IPS-20b (cell line): ENCODE data around the gene AGPAT2.

Experiments used
- H3K27ac ChIP-seq: one replicate; pipeline ENCODE4 v1.5.1; 2013; ENCODE audit warnings: low read length
- H3K27me3 ChIP-seq: 2 replicates; pipeline ENCODE4 v1.6.1; 2013; ENCODE audit warnings: mild to moderate bottlenecking, low read length, inconsistent platforms; ENCODE audit not compliant: insufficient read depth
- H3K36me3 ChIP-seq: 2 replicates; pipeline ENCODE4 v1.6.1; 2013; ENCODE audit warnings: low read depth, mild to moderate bottlenecking, inconsistent platforms, low read length, moderate library complexity; ENCODE audit not compliant: insufficient read depth
- H3K4me1 ChIP-seq: 2 replicates; pipeline ENCODE4 v1.6.1; 2013; ENCODE audit warnings: mild to moderate bottlenecking, control low read depth, inconsistent platforms, low read length, moderate library complexity; ENCODE audit not compliant: insufficient read depth
- H3K4me3 ChIP-seq: 2 replicates; pipeline ENCODE4 v1.5.1; 2013; ENCODE audit warnings: mild to moderate bottlenecking, low read length, inconsistent platforms
- H3K9ac ChIP-seq: 2 replicates; pipeline ENCODE4 v1.6.1; 2013; ENCODE audit warnings: low read depth, mild to moderate bottlenecking, inconsistent platforms, low read length, moderate library complexity
- H3K9me3 ChIP-seq: 2 replicates; pipeline ENCODE4 v1.6.1; 2013; ENCODE audit warnings: mild to moderate bottlenecking, low read depth, low read length, inconsistent platforms; ENCODE audit not compliant: insufficient read depth

The AGPAT2 gene

DNA sequence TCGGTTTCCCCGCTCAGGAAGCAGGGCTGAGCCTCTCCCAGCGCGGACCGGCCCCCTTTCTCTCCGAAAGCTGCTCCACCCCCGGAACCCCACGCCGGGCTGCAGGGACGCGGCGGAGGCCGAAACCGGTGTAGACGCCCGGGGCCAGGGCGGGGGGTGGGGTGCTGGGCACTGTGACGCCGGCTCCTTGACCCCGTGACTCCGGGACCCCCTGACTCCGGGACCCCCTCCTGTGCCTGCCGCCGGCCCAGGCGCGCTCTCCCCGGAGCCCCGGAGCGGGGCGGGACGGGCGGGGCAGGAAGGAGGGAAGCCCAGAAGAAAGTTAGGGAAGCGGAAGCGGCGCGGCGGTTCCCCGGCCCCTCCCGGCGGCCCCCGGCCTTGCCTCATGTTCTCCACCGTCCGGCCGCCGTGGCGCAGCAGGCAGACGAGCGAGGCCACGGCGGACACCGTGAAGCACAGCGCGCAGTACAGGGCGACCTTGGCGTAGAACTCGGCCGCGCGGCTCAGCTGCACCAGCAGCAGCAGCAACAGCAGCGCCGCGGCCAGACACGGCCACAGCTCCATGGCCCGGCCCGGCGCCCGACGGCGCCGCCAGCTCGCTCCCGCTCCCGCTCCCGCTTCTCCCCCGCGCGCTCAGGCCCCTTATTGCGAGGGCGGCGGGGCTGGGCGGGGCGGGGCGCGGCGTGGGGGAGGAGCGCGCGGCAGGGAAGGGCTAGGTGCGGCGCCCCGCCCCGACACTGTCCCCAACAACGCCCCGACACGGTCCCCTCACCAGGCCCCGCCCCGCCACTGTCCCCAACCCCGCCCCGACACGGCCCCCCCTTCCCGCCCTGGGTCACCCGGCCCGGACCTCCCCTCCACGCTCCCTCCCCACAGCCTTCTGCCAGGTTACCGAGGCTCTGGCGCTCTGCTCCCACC is at the start of gene AGPAT2:
TSS of gene AGPAT2 (minus strand) at position 664 of the 918 bp plus-strand sequence. CDS start at position 564, 100 bp downstream.
- Histone ChIP-seq H3K9me3 (no peaks in the 10 kb centered on the region), H3K27ac (no peak within 1 kb of the TSS), H3K4me3 (peak within 1 kb of the TSS; percentile 68; the same call in 1 of the 2 replicates), H3K27me3 (peaks cover 32% of the 10 kb centered on the region), H3K36me3 (no peaks in the 10 kb centered on the region), H3K9ac (peak within 1 kb of the TSS; percentile 41; the same call in 1 of the 2 replicates), H3K4me1 (peaks cover 5% of the 10 kb centered on the region; the same call in 1 of the 2 replicates)

DNA sequence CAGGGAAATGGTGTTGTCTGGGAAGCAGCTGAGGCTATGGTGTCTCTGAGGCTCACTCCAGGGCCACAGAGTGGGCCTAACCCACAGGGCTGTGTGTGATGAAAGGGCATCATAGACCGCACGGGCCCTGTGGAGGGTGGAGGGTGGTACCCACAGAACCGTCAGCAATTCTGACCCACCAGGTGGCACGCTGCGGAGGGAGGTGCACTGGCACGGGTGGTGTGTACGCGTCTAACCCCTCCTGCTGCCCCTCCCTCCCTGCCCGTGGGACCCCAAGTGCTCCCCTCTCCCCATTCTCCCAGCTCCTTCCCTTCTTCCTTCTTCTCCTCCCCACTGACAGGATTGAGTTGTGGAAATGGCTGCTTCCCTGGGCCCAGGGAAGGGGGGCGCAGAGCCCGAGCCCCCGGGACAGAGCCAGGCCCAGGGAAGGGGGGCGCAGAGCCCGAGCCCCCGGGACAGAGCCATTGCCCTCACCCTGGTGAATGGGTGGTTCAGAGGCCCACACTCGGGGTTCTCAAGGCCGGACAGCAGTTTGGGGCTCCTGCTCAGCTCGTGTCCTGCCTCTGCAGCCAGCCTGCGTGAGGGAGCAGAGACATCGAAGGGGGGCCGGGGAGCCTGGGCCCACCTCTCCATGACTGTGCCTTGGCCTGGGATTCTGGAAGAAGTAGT is 48.7 kb upstream of the AGPAT2 start:
- no peaks in the 10 kb centered on the region for H3K36me3 ChIP-seq
- no peak overlapping the region for H3K9ac ChIP-seq
- no peak overlapping the region for H3K4me3 ChIP-seq
- no peaks in the 10 kb centered on the region for H3K27me3 ChIP-seq
- H3K4me1 ChIP-seq = no peaks in the 10 kb centered on the region
- H3K9me3 ChIP-seq = no peaks in the 10 kb centered on the region
- H3K27ac ChIP-seq = no peak overlapping the region

DNA sequence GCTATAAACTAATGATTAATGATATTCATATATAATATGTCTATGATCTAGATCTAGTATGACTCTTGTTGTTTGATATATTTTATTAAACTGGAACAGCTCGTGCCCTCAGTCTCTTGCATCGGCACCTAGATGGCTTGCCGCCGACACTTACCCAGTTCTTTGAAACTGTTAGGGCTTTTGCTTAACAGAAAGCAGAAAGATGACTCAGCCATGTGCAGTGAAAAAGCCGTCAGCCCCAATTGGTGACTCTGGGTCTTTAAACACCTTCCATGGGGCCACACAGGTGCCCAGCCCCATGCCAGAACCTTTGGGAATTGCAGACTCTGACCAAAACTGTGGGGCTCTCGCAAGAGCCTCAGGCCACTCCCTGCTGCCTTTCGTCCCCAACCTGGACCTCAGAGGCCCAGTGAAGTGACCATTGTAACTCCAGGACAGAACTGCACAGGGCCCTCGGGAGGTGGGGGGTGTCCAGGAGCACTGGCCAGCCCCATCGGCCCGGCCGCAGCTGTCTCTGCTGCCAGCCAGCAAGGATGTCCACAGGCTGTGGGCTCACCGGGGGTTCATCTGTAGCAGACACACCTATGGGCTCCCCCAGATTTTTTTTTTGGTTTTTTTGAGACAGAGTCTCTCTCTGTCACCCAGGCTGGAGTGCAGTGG is 47.7 kb upstream of the AGPAT2 start:
- H3K9ac ChIP-seq = no peak overlapping the region
- no peak overlapping the region for H3K27ac ChIP-seq
- H3K4me3 ChIP-seq = no peak overlapping the region
- H3K9me3 ChIP-seq = no peaks in the 10 kb centered on the region
- H3K27me3 ChIP-seq = peaks cover 2% of the 10 kb centered on the region; the same call in 1 of the 2 replicates
- no peaks in the 10 kb centered on the region for H3K36me3 ChIP-seq
- H3K4me1 ChIP-seq = no peaks in the 10 kb centered on the region

DNA sequence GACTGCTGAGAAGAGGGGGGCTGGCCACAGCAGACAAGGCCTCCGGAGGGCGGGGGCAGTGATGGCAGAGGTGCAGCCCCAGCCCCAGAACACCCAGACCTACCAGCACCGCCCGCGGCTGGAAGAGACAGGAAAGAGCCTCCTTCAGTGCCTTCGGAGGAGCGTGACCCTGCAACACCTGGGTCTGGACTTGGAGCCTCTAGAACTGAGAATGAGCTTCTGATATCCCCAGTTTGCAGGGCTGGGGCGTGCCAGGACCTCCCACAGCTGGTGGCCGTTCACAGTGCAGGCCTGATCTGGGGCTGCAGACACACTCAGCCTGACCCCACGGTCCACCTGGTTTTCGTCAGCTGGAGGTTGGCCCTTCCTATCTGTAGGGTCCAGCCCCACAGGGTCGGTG is 46.4 kb upstream of the AGPAT2 start:
- H3K27ac ChIP-seq = no peak overlapping the region
- no peak overlapping the region for H3K9ac ChIP-seq
- H3K36me3 ChIP-seq = no peaks in the 10 kb centered on the region
- H3K27me3 ChIP-seq = peaks cover 16% of the 10 kb centered on the region
- H3K4me3 ChIP-seq = no peak overlapping the region
- no peaks in the 10 kb centered on the region for H3K4me1 ChIP-seq
- no peaks in the 10 kb centered on the region for H3K9me3 ChIP-seq

DNA sequence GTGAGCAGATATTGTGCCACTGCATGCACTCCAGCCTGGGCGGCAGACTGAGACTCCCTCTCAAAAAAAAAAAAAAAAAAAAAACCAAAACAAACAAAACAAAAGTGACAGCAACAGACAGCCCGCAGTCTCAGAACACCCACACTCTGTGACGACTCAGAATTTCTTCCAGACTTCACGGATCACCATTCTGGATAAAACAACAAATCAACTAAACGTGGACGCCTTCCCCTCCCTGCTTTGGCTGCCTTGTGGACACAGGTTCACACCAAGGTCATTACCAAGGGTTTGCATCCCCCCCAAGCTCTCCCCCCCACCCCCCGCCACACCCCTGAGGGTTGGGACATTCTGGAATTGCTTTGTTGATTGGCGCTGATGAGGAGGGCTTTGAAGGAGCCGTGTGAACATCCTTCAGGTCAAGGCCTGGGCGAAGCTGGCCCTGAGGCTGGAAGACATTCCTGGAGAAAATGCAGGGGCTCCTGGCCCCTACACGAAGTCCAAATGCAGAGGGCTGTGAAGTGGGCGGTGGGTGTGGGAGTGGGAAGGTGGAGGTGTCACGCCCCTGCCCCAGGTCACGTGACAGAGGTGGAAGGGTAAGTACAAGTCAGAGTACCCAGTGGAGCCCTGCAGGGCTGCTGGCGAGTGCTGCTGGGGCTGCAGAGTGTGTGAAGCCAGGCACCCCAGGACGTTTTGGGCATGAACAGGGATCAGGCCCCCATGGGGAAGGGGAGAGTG is 45.4 kb upstream of the AGPAT2 start:
- Histone ChIP-seq H3K36me3 (no peaks in the 10 kb centered on the region), H3K4me3 (no peak overlapping the region), H3K4me1 (no peaks in the 10 kb centered on the region), H3K27me3 (peaks cover 18% of the 10 kb centered on the region), H3K9ac (no peak overlapping the region), H3K27ac (no peak overlapping the region), H3K9me3 (no peaks in the 10 kb centered on the region)

DNA sequence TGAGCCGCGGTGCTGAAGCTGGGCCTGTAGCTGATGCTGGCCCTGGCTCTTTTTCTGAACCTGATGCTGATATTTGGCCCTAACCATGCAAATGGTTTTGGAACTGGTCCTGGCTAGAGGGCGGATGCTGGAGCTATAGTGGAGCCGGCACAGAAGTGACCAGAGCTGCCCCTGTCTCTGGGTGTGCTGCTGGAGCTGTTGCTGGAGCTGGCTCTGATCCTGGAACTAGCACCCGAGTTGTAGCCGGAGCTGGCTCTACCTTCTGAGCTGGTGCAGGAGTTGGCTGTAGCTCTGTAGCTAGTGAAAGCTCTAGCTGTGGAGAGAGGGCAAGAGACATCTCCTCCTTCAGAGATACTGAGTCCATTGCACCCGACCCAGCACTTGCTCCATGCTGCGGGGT is 42.7 kb upstream of the AGPAT2 start:
- Histone ChIP-seq H3K9ac (no peak overlapping the region), H3K27ac (no peak overlapping the region), H3K9me3 (no peaks in the 10 kb centered on the region), H3K4me3 (no peak overlapping the region), H3K4me1 (peaks cover 11% of the 10 kb centered on the region), H3K36me3 (peaks cover 22% of the 10 kb centered on the region), H3K27me3 (peaks cover 18% of the 10 kb centered on the region)

DNA sequence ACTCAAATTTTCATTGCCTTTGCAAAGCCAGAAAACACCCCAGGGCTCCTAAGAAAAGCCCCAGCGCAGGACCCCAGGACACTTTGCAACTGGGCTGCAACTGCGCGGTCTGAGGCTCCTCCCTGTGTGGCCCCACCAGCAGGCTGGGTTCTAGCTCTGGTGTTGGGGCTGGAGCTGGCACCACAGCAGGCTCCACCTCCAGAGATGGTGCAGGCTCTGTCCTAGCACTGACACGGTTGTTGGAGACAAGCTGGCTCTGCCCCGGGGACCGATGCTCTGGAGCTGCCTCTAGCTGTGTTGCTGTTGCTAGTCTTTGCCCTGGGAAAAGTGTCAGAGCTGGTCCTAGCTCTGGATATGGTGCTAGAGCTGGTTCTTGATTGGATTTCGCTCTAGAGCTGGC is 41.9 kb upstream of the AGPAT2 start:
- Histone ChIP-seq H3K4me3 (peak overlapping the region; percentile 100), H3K36me3 (peaks cover 30% of the 10 kb centered on the region), H3K27me3 (peaks cover 18% of the 10 kb centered on the region), H3K9ac (peak overlapping the region; percentile 68; the same call in 1 of the 2 replicates), H3K9me3 (no peaks in the 10 kb centered on the region), H3K4me1 (peaks cover 11% of the 10 kb centered on the region), H3K27ac (no peak overlapping the region)

DNA sequence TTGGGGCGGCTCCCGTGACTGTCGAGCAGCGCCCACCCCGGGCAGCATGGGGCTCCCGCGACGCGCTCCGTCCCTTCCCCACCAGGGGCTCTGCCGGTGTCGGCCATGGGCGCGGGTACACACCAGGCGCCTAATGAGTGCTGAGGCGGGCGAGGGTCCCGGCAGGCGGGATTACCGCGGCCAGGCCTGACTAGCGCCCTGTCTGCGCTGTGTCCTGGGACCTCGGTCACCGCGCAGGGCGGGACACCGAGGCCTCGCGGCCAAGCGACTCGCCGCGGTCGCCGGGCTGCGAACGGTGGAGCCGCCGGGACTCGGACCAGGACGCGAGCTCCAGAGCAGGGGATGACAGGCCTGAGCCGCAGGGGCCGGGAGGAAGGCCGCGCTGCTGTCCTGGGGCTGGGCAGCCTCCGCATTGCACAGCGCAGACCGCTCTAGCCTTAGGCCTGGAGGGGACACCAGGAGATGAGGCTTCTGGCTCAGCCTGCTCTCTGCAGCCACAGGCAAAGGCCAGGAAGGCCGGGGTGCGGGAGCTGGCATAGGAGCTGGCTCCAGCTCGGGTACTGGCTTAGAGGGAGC is 41.4 kb upstream of the AGPAT2 start:
- peak overlapping the region; percentile 68; the same call in 1 of the 2 replicates for H3K9ac ChIP-seq
- H3K4me1 ChIP-seq = peaks cover 11% of the 10 kb centered on the region
- peaks cover 18% of the 10 kb centered on the region for H3K27me3 ChIP-seq
- H3K36me3 ChIP-seq = peaks cover 35% of the 10 kb centered on the region
- H3K4me3 ChIP-seq = peak overlapping the region; percentile 100
- no peak overlapping the region for H3K27ac ChIP-seq
- H3K9me3 ChIP-seq = no peaks in the 10 kb centered on the region

DNA sequence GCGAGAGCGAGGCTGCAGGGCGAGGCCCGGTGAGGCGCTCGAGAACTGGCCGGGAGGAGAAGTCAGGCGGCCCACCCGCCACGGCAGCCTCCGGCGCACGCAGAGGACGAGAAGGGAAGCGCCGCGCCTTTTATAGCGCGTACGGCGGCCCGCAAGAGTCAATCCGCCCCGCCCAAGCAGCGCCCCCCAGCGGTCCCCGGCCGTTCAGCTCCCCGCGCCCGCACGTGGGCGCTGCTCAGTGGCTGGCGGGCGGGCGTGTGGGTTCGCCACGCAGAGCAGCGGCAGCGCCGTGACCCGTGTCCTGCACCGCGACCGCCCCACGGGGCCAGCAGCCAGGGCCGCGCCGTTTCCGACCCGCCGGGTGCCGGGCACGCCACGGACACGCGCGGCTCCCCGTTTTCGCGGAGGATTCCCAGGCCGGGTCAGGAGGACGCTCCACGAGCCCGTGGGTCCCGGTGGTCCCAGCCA is 40.9 kb upstream of the AGPAT2 start:
- peaks cover 11% of the 10 kb centered on the region for H3K4me1 ChIP-seq
- peaks cover 18% of the 10 kb centered on the region for H3K27me3 ChIP-seq
- H3K9me3 ChIP-seq = no peaks in the 10 kb centered on the region
- no peak overlapping the region for H3K27ac ChIP-seq
- peaks cover 40% of the 10 kb centered on the region for H3K36me3 ChIP-seq
- H3K4me3 ChIP-seq = peak overlapping the region; percentile 100
- peak overlapping the region; percentile 99 for H3K9ac ChIP-seq

DNA sequence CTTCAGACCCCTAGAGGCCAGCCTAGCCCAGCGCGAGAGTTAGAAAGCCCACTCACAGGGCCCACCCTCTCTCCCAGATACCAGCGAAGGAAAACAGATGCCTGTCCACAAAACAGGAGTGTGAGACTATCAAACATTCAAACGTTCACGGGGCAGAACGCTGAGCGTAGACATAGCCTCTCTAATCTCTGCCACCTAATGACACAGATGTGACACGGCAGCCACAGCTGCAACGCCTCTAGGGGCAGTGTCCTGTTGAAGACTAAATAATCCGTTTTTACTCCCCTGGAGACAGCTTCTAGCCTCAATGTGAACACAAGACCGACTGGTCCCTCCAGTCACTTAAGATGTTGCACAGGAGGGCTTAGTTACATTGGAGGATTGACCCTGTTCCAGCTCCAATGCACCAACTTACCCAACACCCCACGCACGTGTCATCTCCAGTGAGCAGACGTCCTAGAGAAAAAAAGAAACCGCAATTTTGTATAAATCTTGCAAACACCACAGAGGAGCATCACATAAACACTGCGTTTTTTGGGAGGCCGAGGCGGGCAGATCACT is 39.5 kb upstream of the AGPAT2 start:
- Histone ChIP-seq H3K27ac (no peak overlapping the region), H3K36me3 (peaks cover 48% of the 10 kb centered on the region), H3K27me3 (peaks cover 18% of the 10 kb centered on the region), H3K4me3 (peak overlapping the region; percentile 100), H3K9ac (peak overlapping the region; percentile 99; the same call in 1 of the 2 replicates), H3K9me3 (no peaks in the 10 kb centered on the region), H3K4me1 (peaks cover 11% of the 10 kb centered on the region)
